HEK293T (cell line): ENCODE measurements around the gene RNF220.

Experiments used
- CTBP1 ChIP-seq: fragments of 450-650 bp; IDR thresholded peaks from 2 replicates; pipeline ENCODE4 v1.6.1; 2016; ENCODE audit warnings: borderline replicate concordance
- FOXM1 ChIP-seq: fragments of 450-650 bp; IDR thresholded peaks from 2 replicates; pipeline ENCODE4 v1.6.1; 2017; ENCODE audit warnings: mild to moderate bottlenecking, borderline replicate concordance

- TF ChIP-seq FOXM1 (no peak), CTBP1 (no peak)
Measured at GRCh38 chr1:44423591-44424537, 18.8 kb downstream of the RNF220 start.
